ENCODE data around the gene MAPKAP1.
"Not testable (repeated sequence)": the region's sequence is repeated elsewhere in the genome, so short reads cannot be mapped to it uniquely, and the experiment has no call there.

Gene MAPKAP1

GRCh38 chr9:125400725-125401716, 306.0 kb downstream of the MAPKAP1 start:
- Histone ChIP-seq H3K79me1 (ENCODE audit: low read length) (no peaks in the 10 kb centered on the region), H2BK5ac (ENCODE audit: low read depth, low read length, poor library complexity) (no peak overlapping the region), H3K79me2 (ENCODE audit: control insufficient read depth, insufficient read depth, low read length, poor library complexity) (no peaks in the 10 kb centered on the region), H2BK120ac (ENCODE audit: insufficient read depth, low read length, poor library complexity) (no peak overlapping the region), H4K91ac (ENCODE audit: low read depth, low read length) (no peak overlapping the region), H2BK12ac (ENCODE audit: low read length) (no peak overlapping the region), H3K23ac (ENCODE audit: low read length) (no peak overlapping the region), H3K14ac (ENCODE audit: low read length) (no peak overlapping the region), H3K27ac (ENCODE audit: low read depth, low read length) (no peak overlapping the region), H4K12ac (ENCODE audit: low read depth, low read length) (no peak overlapping the region), H3K4me3 (ENCODE audit: low read depth, low read length) (no peak overlapping the region), H3K18ac (ENCODE audit: low read length) (no peak overlapping the region), H3K9ac (ENCODE audit: low read length) (no peak overlapping the region), H2AFZ (ENCODE audit: insufficient read depth, low read length, poor library complexity) (no peak overlapping the region), H3K4ac (ENCODE audit: low read depth, low read length) (no peak overlapping the region), H3K36me3 (ENCODE audit: control insufficient read depth in 1 of 2, insufficient read depth in 2 of 2, low read length in 2 of 2) (no peaks in the 10 kb centered on the region), H3K27me3 (ENCODE audit: insufficient read depth, low read length) (no peaks in the 10 kb centered on the region), H3K9me3 (ENCODE audit: insufficient read depth, low read depth, low read length) (no peaks in the 10 kb centered on the region), H4K8ac (ENCODE audit: low read depth, low read length) (no peak overlapping the region), H2AK5ac (ENCODE audit: low read length) (no peak overlapping the region), H3K4me2 (ENCODE audit: low read length) (no peak overlapping the region), H3K4me1 (ENCODE audit: control insufficient read depth in 1 of 2, insufficient read depth in 2 of 2, low read length in 2 of 2) (no peaks in the 10 kb centered on the region)
- DNase-seq: no peak
- WGBS (ENCODE audit: extremely low coverage, insufficient coverage, insufficient read length): no CpG with 5 or more reads among the region's 12 CpGs

- H3K9me3 ChIP-seq (ENCODE audit: insufficient read depth, low read depth, low read length): not testable (repeated sequence)
- WGBS (ENCODE audit: extremely low coverage, insufficient coverage, insufficient read length): no CpG with 5 or more reads among the region's 8 CpGs
Measured at GRCh38 chr9:125400232-125400631, 306.8 kb downstream of the MAPKAP1 start.

GRCh38 chr9:125399666-125400065, 307.3 kb downstream of the MAPKAP1 start:
- Histone ChIP-seq H3K9ac (ENCODE audit: low read length) (no peak overlapping the region), H4K8ac (ENCODE audit: low read depth, low read length) (no peak overlapping the region), H3K27ac (ENCODE audit: low read depth, low read length) (no peak overlapping the region), H3K18ac (ENCODE audit: low read length) (no peak overlapping the region), H3K9me3 (ENCODE audit: insufficient read depth, low read depth, low read length) (no peaks in the 10 kb centered on the region), H3K36me3 (ENCODE audit: control insufficient read depth in 1 of 2, insufficient read depth in 2 of 2, low read length in 2 of 2) (no peaks in the 10 kb centered on the region), H4K91ac (ENCODE audit: low read depth, low read length) (no peak overlapping the region), H3K14ac (ENCODE audit: low read length) (no peak overlapping the region), H3K4ac (ENCODE audit: low read depth, low read length) (no peak overlapping the region), H3K4me3 (ENCODE audit: low read depth, low read length) (no peak overlapping the region), H2BK120ac (ENCODE audit: insufficient read depth, low read length, poor library complexity) (no peak overlapping the region), H3K79me1 (ENCODE audit: low read length) (no peaks in the 10 kb centered on the region), H2BK12ac (ENCODE audit: low read length) (no peak overlapping the region), H2AFZ (ENCODE audit: insufficient read depth, low read length, poor library complexity) (no peak overlapping the region), H2AK5ac (ENCODE audit: low read length) (no peak overlapping the region), H4K12ac (ENCODE audit: low read depth, low read length) (no peak overlapping the region), H2BK5ac (ENCODE audit: low read depth, low read length, poor library complexity) (no peak overlapping the region), H3K23ac (ENCODE audit: low read length) (no peak overlapping the region), H3K27me3 (ENCODE audit: insufficient read depth, low read length) (no peaks in the 10 kb centered on the region), H3K4me1 (ENCODE audit: control insufficient read depth in 1 of 2, insufficient read depth in 2 of 2, low read length in 2 of 2) (no peaks in the 10 kb centered on the region), H3K4me2 (ENCODE audit: low read length) (no peak overlapping the region), H3K79me2 (ENCODE audit: control insufficient read depth, insufficient read depth, low read length, poor library complexity) (no peaks in the 10 kb centered on the region)
- no CpG with 5 or more reads among the region's 20 CpGs for WGBS (ENCODE audit: extremely low coverage, insufficient coverage, insufficient read length)
- DNase-seq: no peak

More at GRCh38 chr9:125400232-125400631, 306.8 kb downstream of the MAPKAP1 start:
- not testable (repeated sequence) for H3K36me3 ChIP-seq (ENCODE audit: control insufficient read depth in 1 of 2, insufficient read depth in 2 of 2, low read length in 2 of 2); H2AFZ ChIP-seq (ENCODE audit: insufficient read depth, low read length, poor library complexity); H3K79me2 ChIP-seq (ENCODE audit: control insufficient read depth, insufficient read depth, low read length, poor library complexity); H3K79me1 ChIP-seq (ENCODE audit: low read length); H4K8ac ChIP-seq (ENCODE audit: low read depth, low read length); H2BK12ac ChIP-seq (ENCODE audit: low read length); H3K4ac ChIP-seq (ENCODE audit: low read depth, low read length); H3K9ac ChIP-seq (ENCODE audit: low read length); H3K4me3 ChIP-seq (ENCODE audit: low read depth, low read length); H2AK5ac ChIP-seq (ENCODE audit: low read length); H3K4me2 ChIP-seq (ENCODE audit: low read length); H3K27me3 ChIP-seq (ENCODE audit: insufficient read depth, low read length); H3K4me1 ChIP-seq (ENCODE audit: control insufficient read depth in 1 of 2, insufficient read depth in 2 of 2, low read length in 2 of 2); H3K18ac ChIP-seq (ENCODE audit: low read length); H4K12ac ChIP-seq (ENCODE audit: low read depth, low read length); H3K27ac ChIP-seq (ENCODE audit: low read depth, low read length); H2BK120ac ChIP-seq (ENCODE audit: insufficient read depth, low read length, poor library complexity); H2BK5ac ChIP-seq (ENCODE audit: low read depth, low read length, poor library complexity); H3K23ac ChIP-seq (ENCODE audit: low read length); H4K91ac ChIP-seq (ENCODE audit: low read depth, low read length); H3K14ac ChIP-seq (ENCODE audit: low read length); DNase-seq

GRCh38 chr9:125399165-125399564, 307.8 kb downstream of the MAPKAP1 start:
- Histone ChIP-seq H3K79me2 (ENCODE audit: control insufficient read depth, insufficient read depth, low read length, poor library complexity) (no peaks in the 10 kb centered on the region), H3K27me3 (ENCODE audit: insufficient read depth, low read length) (no peaks in the 10 kb centered on the region), H2AK5ac (ENCODE audit: low read length) (no peak overlapping the region), H3K9me3 (ENCODE audit: insufficient read depth, low read depth, low read length) (no peaks in the 10 kb centered on the region), H3K14ac (ENCODE audit: low read length) (no peak overlapping the region), H3K4me2 (ENCODE audit: low read length) (no peak overlapping the region), H3K79me1 (ENCODE audit: low read length) (no peaks in the 10 kb centered on the region), H3K9ac (ENCODE audit: low read length) (no peak overlapping the region), H2BK5ac (ENCODE audit: low read depth, low read length, poor library complexity) (no peak overlapping the region), H4K91ac (ENCODE audit: low read depth, low read length) (no peak overlapping the region), H3K27ac (ENCODE audit: low read depth, low read length) (no peak overlapping the region), H3K4ac (ENCODE audit: low read depth, low read length) (no peak overlapping the region), H4K12ac (ENCODE audit: low read depth, low read length) (no peak overlapping the region), H3K4me3 (ENCODE audit: low read depth, low read length) (no peak overlapping the region), H3K23ac (ENCODE audit: low read length) (no peak overlapping the region), H2AFZ (ENCODE audit: insufficient read depth, low read length, poor library complexity) (no peak overlapping the region), H4K8ac (ENCODE audit: low read depth, low read length) (no peak overlapping the region), H3K4me1 (ENCODE audit: control insufficient read depth in 1 of 2, insufficient read depth in 2 of 2, low read length in 2 of 2) (no peaks in the 10 kb centered on the region), H3K36me3 (ENCODE audit: control insufficient read depth in 1 of 2, insufficient read depth in 2 of 2, low read length in 2 of 2) (no peaks in the 10 kb centered on the region), H2BK12ac (ENCODE audit: low read length) (no peak overlapping the region), H2BK120ac (ENCODE audit: insufficient read depth, low read length, poor library complexity) (no peak overlapping the region), H3K18ac (ENCODE audit: low read length) (no peak overlapping the region)
- no CpG with 5 or more reads among the region's 12 CpGs for WGBS (ENCODE audit: extremely low coverage, insufficient coverage, insufficient read length)
- no peak for DNase-seq

Data from trophoblast cell (in vitro differentiated cells and primary cell).